ENCODE data around the gene ZFAND2A. TPM values are rescaled to one million over a fixed set of nuclear protein-coding genes. Genes with fewer than 3 reads are reported as not detected.

Gene ZFAND2A
- total RNA-seq, 1 experiment from 2014 or later, result 14.5 TPM

- Mint-ChIP-seq H3K36me3 (peaks cover 22% of the 10 kb centered on the region), H3K4me1 (peaks cover 7% of the 10 kb centered on the region), H3K27ac (no peak overlapping the region), H3K27me3 (ENCODE audit: low read depth) (no peaks in the 10 kb centered on the region), H3K4me3 (no peak overlapping the region), H3K9me3 (no peaks in the 10 kb centered on the region)
- TF ChIP-seq, protein P1, sequence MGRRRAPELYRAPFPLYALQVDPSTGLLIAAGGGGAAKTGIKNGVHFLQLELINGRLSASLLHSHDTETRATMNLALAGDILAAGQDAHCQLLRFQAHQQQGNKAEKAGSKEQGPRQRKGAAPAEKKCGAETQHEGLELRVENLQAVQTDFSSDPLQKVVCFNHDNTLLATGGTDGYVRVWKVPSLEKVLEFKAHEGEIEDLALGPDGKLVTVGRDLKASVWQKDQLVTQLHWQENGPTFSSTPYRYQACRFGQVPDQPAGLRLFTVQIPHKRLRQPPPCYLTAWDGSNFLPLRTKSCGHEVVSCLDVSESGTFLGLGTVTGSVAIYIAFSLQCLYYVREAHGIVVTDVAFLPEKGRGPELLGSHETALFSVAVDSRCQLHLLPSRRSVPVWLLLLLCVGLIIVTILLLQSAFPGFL (CRISPR knock-in tag; IDR thresholded peaks at IDR 0.05; ENCODE audit: borderline replicate concordance), result no peak
- no peak for TF ChIP-seq ZSCAN18 (CRISPR knock-in tag; IDR thresholded peaks at IDR 0.05)
- ATAC-seq, result no peak
- no peak for DNase-seq (ENCODE audit: low spot score)
- ChIA-PET POLR2A (no interaction called here), CTCF (interaction anchor here (0.8 to 1.6 kb wide), 3 partner anchors 29 to 89 kb away, joined by 3 to 4 read pairs (median 3); no protein-coding TSS in a partner anchor)
Observed at GRCh38 chr7:1154172-1154739, 5.7 kb downstream of the ZFAND2A start.

DNA sequence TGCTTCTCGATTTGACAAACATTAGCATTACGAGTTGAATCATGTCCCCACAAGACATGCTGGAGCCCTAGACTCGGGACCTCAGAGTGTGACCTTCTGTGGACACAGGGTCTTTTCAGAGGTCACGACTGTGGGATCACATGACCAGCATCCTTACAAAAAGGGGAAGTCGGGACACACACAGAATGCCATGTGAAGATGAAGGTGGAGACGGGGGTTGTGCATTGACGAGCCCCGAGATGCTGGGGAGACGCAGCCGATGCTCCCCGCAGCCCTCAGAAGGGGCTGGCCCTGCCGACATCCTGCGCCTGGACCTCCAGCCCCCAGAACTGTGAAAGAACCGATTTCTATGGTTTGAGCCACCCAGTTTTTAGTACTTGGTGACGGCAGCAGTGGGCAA is 7.5 kb downstream of the ZFAND2A start:
- DNase-seq (ENCODE audit: low spot score), result no peak
- H3K4me3 Mint-ChIP-seq, result no peak overlapping the region
- POLR2A ChIA-PET, result no interaction called here
- no peak for TF ChIP-seq CDX4 (CRISPR knock-in tag; IDR thresholded peaks at IDR 0.05; ENCODE audit: borderline replicate concordance)
- TF ChIP-seq ZNF423 (CRISPR knock-in tag; IDR thresholded peaks at IDR 0.05), result no peak
- no peak for TF ChIP-seq GTF2I (CRISPR knock-in tag; conservative IDR thresholded peaks at IDR 0.05)
- no peak for TF ChIP-seq ZNF219 (CRISPR knock-in tag; IDR thresholded peaks at IDR 0.05; ENCODE audit: borderline replicate concordance)
- no peak for TF ChIP-seq ZNF263 (CRISPR knock-in tag; IDR thresholded peaks at IDR 0.05; ENCODE audit: low read depth)
- TF ChIP-seq, protein P2, sequence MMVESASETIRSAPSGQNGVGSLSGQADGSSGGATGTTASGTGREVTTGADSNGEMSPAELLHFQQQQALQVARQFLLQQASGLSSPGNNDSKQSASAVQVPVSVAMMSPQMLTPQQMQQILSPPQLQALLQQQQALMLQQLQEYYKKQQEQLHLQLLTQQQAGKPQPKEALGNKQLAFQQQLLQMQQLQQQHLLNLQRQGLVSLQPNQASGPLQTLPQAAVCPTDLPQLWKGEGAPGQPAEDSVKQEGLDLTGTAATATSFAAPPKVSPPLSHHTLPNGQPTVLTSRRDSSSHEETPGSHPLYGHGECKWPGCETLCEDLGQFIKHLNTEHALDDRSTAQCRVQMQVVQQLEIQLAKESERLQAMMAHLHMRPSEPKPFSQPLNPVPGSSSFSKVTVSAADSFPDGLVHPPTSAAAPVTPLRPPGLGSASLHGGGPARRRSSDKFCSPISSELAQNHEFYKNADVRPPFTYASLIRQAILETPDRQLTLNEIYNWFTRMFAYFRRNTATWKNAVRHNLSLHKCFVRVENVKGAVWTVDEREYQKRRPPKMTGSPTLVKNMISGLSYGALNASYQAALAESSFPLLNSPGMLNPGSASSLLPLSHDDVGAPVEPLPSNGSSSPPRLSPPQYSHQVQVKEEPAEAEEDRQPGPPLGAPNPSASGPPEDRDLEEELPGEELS (CRISPR knock-in tag; IDR thresholded peaks at IDR 0.05), result no peak
- TF ChIP-seq, protein P3, sequence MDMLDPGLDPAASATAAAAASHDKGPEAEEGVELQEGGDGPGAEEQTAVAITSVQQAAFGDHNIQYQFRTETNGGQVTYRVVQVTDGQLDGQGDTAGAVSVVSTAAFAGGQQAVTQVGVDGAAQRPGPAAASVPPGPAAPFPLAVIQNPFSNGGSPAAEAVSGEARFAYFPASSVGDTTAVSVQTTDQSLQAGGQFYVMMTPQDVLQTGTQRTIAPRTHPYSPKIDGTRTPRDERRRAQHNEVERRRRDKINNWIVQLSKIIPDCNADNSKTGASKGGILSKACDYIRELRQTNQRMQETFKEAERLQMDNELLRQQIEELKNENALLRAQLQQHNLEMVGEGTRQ (CRISPR knock-in tag; IDR thresholded peaks at IDR 0.05), result no peak
- TF ChIP-seq RORB (CRISPR knock-in tag; IDR thresholded peaks at IDR 0.05), result no peak
- TF ChIP-seq PRDM15 (CRISPR knock-in tag; IDR thresholded peaks at IDR 0.05), result no peak
- TF ChIP-seq ZNF138 (CRISPR knock-in tag; conservative IDR thresholded peaks at IDR 0.05), result no peak
- TF ChIP-seq ZSCAN18 (CRISPR knock-in tag; IDR thresholded peaks at IDR 0.05), result no peak
- TF ChIP-seq, protein P4, sequence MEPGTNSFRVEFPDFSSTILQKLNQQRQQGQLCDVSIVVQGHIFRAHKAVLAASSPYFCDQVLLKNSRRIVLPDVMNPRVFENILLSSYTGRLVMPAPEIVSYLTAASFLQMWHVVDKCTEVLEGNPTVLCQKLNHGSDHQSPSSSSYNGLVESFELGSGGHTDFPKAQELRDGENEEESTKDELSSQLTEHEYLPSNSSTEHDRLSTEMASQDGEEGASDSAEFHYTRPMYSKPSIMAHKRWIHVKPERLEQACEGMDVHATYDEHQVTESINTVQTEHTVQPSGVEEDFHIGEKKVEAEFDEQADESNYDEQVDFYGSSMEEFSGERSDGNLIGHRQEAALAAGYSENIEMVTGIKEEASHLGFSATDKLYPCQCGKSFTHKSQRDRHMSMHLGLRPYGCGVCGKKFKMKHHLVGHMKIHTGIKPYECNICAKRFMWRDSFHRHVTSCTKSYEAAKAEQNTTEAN (CRISPR knock-in tag; IDR thresholded peaks at IDR 0.05), result no peak
- TF ChIP-seq, protein P5, sequence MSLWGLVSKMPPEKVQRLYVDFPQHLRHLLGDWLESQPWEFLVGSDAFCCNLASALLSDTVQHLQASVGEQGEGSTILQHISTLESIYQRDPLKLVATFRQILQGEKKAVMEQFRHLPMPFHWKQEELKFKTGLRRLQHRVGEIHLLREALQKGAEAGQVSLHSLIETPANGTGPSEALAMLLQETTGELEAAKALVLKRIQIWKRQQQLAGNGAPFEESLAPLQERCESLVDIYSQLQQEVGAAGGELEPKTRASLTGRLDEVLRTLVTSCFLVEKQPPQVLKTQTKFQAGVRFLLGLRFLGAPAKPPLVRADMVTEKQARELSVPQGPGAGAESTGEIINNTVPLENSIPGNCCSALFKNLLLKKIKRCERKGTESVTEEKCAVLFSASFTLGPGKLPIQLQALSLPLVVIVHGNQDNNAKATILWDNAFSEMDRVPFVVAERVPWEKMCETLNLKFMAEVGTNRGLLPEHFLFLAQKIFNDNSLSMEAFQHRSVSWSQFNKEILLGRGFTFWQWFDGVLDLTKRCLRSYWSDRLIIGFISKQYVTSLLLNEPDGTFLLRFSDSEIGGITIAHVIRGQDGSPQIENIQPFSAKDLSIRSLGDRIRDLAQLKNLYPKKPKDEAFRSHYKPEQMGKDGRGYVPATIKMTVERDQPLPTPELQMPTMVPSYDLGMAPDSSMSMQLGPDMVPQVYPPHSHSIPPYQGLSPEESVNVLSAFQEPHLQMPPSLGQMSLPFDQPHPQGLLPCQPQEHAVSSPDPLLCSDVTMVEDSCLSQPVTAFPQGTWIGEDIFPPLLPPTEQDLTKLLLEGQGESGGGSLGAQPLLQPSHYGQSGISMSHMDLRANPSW (CRISPR knock-in tag; conservative IDR thresholded peaks at IDR 0.05; ENCODE audit: low read depth), result no peak
- no peaks in the 10 kb centered on the region for H3K4me1 Mint-ChIP-seq
- ATAC-seq, result no peak
- H3K27me3 Mint-ChIP-seq (ENCODE audit: low read depth), result no peaks in the 10 kb centered on the region
- no peak overlapping the region for H3K27ac Mint-ChIP-seq
- H3K36me3 Mint-ChIP-seq, result peaks cover 22% of the 10 kb centered on the region
- CTCF ChIA-PET, result interaction anchor here (1.0 to 1.1 kb wide), 2 partner anchors 24 to 258 kb away, joined by 3 read pairs; no protein-coding TSS in a partner anchor
- no peaks in the 10 kb centered on the region for H3K9me3 Mint-ChIP-seq

All from WTC11 (cell line).